Sigmoid colon (tissue), 3 donors: ENCODE data around the gene PRDM5.

Experiments used
- POLR2A ChIP-seq, 2 donors: fragments of 450-650 bp; IDR thresholded peaks; one replicate each; pipeline ENCODE4 v1.6.1; 2016; ENCODE audit warnings: antibody characterized with exemption in 2 of 2, mild to moderate bottlenecking in 2 of 2, moderate library complexity in 2 of 2
- TF ChIP-seq, protein P1 (sequence below), 4 experiments: fragments of 450-650 bp in 3 of 4; fragments of 200-600 bp in 1 of 4; IDR thresholded peaks; one replicate each; pipeline ENCODE4 v1.5.1; 2016 to 2019; ENCODE audit warnings: antibody characterized with exemption in 4 of 4, mild to moderate bottlenecking in 3 of 4, moderate library complexity in 2 of 4

DNA sequence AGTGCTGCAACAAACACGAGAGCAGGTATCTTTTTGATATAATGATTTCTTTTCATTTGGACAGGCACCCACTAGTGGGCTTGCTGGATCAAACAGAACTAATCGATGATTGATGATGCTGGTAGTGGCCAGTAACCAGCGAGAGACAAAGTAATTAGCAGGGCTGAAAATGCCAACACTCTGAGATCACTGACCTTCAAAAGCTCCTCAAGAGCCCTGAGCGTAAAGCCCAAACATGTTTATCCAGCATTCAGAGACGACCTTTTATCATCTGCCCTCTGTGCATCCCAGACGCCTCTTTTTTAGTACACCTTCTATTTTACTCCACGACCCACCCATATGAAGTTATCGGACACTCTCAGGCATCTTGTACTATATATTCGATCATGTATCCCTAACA lies 186.2 kb downstream of the PRDM5 start:
- no peak for TF ChIP-seq POLR2A (IDR thresholded peaks at IDR 0.05)
- TF ChIP-seq, protein P1, sequence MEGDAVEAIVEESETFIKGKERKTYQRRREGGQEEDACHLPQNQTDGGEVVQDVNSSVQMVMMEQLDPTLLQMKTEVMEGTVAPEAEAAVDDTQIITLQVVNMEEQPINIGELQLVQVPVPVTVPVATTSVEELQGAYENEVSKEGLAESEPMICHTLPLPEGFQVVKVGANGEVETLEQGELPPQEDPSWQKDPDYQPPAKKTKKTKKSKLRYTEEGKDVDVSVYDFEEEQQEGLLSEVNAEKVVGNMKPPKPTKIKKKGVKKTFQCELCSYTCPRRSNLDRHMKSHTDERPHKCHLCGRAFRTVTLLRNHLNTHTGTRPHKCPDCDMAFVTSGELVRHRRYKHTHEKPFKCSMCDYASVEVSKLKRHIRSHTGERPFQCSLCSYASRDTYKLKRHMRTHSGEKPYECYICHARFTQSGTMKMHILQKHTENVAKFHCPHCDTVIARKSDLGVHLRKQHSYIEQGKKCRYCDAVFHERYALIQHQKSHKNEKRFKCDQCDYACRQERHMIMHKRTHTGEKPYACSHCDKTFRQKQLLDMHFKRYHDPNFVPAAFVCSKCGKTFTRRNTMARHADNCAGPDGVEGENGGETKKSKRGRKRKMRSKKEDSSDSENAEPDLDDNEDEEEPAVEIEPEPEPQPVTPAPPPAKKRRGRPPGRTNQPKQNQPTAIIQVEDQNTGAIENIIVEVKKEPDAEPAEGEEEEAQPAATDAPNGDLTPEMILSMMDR (IDR thresholded peaks at IDR 0.05), result no peak
